SW480 (cell line): Measurements from ENCODE around the gene INTS1.
A peak's percentile ranks its signal among the peaks of the same experiment; 100 is the strongest.

Experiments used
- DNase-seq: peaks from one replicate; pipeline ENCODE4 v3.0.0-alpha.2; 2016; ENCODE audit warnings: low spot score

The INTS1 gene

DNA sequence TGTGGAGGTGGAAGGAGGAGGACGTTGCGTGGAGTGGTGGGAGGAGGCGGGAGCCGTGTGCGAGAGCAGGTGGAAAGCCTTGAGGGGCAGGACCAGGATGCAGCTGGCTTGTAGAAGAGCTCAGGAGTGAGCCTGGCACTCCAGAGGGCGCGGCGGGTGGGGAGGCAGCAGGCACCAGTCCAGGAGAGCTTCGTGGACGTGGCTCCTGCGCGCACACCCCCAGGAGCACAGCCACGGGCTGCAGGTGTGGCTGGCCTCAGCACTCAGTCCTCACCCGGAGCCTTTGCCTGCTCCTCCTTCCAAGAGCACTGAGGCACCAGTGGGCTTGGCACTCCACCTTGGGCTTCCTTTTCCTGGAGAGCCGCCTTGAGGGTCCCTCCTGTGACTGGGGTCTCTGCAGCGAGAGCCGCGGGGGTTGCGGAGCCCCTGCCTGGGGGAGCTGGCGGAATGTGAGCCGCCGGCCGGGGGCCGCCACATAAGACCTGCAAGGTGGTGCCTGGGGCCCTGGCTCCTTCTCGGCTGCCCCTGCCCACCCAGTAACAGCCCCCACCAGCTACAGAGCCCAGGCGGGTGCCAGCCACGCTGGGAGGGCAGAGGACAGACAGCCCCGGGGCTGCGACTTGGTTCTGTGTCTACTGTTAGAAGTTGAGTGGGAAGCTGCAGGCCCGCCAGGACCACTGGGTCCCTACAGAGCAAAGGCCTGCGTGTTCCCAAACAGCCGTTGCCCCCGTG is 37.4 kb upstream of the INTS1 start:
- DNase-seq = no peak

DNA sequence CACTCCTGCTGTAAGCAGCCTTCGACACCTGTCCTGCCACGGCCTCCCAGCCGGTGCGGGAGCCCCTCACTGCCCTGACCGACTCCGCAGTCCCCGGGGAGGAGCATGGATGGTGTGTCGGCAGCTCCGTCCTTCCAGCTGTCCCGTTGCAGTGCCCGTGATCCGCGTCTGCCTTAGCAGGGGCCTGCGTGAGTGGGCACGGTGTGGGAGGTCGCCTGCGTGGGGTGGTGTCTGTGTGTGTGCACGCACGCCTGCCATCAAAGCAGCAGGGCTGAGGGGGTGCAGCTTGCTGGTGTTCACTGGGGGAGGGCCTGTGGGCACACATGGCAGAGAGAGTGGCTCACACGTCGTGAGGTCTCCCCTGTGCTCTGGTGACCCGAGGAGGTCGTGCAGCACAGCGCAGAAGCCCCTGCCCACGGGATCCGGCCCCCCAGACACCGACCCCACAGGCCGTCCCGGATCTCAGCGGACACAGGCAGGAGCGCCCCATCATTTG is 36.6 kb upstream of the INTS1 start:
- no peak for DNase-seq

DNA sequence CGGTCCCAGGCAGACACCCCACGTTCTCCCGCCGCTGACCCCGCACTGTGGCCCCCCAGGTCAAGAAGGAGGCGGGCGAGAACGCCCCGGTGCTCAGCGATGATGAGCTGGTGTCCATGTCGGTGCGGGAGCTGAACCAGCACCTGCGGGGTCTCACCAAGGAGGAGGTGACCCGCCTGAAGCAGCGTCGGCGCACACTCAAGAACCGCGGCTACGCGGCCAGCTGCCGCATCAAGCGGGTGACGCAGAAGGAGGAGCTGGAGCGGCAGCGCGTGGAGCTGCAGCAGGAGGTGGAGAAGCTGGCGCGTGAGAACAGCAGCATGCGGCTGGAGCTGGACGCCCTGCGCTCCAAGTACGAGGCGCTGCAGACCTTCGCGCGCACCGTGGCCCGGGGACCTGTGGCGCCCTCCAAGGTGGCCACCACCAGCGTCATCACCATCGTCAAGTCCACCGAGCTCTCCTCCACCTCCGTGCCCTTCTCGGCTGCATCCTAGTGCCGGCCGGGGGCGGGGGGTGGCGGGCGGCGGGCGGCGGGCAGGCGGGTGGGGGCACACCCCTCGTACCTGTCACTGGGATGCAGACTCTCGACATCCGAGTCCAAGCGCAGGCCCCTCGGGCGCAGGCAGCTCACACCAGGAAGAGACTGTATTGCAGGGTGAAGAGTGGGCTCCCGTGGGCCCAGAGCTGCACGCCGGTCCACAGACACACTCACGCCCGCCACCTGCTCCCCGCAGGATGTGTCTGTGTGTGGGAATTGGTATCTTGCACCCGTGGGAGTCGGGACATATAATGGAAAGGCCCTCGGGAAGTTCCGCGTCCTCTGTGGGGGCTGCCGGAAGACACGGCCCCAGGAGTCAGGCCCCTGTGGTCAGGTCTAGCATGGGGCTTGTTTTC is 35.9 kb upstream of the INTS1 start:
- DNase-seq = no peak

DNA sequence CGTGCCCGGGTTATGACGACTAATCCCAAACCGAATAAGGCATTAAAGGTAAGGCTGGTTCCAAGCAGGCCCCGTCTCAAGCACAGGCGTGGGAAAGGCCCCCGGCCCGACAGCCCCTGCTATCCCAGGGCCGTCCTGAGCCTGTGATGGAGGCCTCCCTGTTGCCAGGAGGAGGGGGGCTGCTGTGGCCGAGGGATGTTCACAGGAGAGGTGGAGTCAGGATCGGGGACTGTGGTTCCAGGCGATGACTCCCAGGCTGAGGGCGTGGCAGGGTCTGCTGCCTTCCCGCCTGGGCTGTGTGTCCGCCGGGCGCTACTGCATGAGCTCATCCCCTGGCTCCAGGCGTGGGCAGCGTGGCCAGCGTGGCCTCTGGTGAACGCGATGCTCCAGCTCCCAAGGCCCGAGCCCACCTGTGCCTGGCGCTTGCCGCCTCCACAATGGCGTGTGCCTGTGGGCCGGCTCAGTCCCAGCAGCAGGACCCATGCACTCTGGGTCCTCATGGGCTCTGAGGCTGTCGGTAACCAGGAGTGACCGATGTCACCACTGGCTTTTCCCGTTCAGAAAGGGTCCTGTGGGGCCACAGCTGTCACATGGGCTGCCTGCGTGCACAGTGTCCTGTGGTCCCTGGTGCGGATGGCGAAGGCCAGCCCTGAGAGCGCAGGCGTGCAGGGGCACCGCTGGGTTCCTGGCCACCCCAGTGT is 35.1 kb upstream of the INTS1 start:
- DNase-seq = peak; percentile 42

DNA sequence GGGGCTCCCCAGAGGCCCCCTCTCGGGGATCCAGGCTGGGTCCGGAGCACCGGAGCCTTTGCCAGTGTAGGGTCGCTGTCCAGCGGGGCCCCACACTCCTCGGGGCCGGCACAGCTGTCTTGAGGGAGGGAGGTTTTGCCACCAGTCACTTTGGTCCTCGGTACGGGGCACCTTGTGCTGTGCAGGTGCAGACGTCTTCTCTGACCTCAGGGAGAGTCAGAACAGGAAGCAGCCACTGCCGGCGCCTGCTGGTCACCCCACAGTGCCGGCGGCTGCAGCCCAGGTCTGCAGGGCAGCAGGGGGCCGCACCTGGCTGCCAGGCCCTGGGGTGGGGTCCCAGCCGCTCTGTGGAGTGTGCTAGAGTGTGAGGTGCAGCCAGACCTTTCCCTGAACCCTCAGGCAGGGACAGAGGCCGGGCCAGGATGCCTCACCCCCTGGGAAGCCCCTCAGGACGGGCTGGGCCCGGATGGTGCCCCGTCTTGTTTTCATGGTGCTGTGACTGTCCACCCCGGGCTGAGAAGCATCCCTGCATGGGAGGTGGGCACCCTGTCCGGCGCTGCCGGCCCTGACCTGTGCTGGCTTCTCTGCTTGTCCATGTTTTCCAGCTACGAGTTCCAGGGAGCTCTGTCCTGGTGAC is 34.5 kb upstream of the INTS1 start:
- DNase-seq = no peak

DNA sequence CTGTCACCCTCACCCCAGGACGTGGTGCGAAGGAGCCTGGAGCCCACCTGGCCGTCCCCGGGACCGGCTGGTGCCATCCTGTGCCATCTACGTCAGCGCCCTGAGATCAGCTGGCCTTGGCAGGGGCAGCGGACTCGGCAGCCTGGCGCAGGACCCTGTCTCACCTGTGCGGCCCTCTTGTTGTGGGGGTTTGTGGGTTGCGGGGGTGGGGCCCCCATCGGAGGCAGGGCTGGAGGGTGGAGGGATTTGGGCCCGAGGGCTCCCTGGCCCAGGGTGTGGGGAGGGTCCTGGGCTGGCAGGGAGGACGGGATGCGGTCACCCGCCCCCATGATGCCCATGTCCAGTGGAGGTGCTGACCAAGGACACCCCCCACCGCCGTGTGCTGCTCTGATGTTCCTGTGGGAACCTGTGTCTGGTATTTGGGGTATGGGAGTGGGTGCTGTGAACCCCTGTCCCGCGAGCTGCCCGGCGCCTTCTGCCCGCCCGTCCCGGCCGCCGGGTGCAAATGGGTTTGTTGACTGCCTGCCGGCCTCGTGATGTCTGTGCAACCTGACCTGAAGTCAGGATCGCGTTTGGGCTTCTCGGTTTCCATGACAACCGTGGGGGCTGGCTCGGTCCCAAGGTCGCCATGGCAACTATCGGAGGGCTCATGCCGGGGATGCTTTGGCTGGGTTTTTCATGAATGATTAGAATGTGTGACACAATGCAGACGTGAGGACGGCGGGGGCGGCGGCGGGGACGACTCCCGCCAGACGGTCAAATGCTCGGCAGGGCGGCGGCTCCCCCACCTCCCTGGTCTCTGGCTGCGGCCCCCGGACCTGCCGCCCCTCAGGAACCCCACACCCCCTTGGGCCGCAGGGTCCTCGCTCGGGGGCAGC is 33.6 kb upstream of the INTS1 start:
- DNase-seq = peak; percentile 34

DNA sequence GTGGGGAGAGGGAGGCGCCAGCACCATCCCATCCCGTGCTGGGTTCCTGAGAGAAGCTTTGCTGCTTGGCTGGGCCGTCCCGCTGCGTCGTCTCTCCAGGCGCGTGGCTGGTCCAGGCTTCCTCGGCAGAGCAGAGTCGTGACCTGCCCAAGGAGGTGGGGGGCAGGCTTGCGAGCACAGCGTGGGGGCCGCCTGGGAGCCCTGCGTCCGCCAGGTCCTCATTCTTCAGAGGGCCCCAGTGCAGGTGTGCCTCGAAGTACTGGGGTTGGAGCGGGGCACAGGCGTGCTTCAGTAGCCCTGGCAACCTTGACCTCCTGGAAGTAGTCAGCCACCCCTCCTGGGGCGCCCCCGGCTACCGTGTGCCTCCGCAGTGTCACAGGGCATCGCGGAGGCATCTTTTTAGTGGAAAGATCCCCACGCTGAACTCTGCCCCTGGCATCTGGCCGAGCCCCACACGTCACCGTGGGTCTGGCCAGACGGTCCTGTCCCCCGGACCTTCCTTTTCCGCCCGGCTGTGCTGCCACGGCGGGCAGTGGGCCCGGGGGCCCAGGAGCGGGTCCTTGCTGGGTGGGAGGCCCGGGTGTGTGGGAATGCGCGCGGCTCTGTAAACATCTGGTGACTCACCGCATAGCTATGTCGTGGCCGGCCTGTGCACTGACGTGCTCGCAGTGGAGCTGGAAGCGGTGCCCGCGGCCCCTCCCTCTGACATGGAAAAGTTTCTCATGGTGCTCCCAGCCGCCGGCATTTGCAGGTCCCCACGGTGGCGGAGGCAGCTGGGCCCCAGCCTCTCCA is 32.8 kb upstream of the INTS1 start:
- peak; percentile 98 for DNase-seq

DNA sequence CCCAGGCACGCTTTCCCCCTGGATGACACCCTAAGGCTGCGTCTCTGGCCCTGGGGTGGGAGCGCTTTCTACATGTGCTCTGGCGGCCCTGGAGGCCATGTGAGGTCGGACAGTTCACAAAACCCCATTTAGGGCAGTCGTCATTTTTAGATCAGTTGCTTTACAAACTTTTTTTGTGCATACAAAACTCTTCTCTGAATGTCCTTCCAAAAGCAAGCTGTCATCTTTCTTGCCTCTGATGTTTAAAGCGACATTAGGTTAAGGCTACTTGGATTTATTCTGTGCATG is 32.2 kb upstream of the INTS1 start:
- no peak for DNase-seq

DNA sequence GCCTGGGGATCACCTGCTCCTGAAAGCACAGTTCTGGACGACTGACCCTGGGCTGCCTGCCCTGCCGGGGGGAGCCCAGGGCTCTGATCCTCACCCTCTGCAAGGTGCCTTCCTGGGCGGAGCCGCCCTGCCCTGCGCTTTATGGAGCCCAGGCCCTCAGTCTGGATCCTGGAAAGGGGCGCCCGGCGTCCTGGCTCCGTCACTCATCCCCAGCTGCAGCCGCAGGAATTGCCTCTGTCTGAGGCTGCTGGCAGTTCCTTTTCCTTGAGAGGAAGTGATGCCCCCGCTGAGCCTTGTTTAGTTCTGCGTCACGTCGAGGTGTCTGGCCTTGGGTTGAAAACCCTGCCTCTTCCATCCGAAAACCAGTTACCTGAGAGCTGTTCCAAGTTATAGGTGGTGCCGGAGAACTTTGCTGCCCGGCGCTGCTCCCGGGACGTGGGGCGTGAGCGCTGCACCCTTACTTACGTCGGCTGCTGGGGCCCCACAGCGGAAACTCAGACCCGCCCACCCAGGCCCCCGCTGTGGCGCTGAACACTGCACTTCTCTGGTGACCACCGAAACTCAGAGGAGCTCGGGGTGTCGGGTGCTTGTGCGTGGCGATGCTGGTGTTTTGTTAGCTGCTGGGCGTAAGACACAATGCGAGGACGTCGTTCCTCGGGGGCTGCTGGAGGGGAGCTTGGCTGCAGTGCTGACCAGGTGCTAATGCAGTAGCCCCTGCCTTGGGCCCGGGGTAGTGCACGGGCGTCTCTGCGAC is 31.7 kb upstream of the INTS1 start:
- no peak for DNase-seq

DNA sequence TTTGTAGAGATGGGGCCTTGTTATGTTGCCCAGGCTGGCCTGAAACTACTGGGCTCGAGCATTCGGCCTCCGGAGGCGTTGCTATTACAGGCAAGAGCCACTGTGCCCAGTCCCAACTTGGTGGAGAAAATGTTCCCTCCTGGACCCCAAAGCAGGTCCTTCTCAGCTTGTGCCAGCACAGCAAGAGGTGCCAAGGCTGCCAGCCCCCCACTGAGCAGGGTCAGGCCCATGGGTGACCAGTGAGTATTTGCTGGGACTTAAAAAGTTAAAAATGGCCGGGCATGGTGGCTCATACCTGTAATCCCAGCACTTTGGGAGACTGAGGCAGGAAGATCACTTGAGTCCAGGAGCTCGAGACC is 30.9 kb upstream of the INTS1 start:
- no peak for DNase-seq

DNA sequence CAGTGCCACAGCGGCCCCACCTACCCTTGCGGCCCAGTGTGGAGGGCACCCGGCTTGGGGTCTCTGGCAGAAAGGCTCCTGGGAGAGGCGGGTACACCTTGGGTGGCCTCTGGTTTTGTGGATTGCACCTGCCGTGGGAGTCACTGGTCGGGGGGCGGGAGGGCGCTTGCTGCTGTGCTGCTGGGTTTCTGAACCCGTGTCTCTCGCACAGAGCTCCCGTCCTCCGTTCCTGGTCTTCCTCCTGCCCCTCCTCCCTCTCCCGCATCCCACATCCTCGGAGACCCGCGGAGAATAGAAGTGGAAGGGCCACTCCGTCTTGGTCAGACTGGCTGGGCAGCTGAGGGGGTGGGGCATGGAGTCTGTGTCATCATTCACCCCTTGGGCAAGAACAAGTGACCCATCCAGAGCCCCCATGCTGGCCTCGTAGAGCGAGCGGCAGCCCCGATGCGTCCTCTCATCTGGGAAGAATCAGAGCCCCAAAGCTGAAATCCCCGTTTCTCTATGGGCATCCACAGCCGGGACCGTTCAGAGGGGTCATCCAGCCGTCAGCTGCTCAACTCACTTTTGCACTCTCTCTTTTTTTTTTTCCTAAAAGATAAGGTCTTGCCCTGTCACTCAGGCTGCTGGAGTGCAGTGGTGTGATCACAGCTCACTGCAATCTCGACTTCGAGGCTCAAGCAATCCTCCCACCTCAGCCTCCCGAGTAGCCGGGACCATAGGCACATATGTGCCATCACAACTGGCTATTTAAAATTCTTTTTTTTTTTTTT is 30.3 kb upstream of the INTS1 start:
- DNase-seq = no peak

DNA sequence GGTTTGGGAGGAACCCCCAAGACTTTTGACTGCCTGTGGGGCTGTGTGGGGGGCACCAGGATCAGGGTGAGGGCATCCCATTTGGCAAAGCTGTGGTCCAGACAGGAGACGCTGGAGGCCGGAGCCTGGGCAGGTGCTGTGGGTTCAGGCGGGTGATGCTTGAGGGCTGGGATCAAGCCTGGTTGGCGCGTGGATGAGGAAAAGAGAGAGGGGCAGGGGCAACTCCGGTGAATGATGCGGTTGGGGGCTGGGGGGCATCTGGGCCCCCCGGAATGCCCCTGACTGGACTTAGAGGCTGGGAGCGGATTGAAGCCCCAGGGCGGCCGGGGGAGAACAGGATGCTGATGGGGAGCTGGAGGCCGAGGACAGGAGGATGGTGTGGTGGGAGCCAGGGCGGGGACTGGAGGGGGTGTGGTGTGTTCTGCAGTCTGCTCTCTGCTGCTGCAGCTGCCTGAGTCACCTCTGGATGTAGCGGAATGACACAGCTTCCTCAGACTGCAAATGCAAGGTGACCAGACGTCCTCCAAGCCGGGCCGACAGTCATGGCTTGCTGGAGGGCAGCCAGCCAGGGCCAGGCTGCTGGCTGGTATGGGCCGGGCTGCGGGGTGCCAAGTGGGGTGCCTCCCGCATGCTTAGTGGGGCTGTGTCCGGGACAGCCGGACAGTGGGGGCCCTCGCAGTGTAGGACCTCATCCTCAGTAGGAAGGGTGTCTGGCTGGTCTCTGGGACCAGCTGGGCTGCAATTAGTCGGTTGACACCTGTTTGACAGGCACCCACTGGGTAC is 29.5 kb upstream of the INTS1 start:
- DNase-seq = peak; percentile 86

DNA sequence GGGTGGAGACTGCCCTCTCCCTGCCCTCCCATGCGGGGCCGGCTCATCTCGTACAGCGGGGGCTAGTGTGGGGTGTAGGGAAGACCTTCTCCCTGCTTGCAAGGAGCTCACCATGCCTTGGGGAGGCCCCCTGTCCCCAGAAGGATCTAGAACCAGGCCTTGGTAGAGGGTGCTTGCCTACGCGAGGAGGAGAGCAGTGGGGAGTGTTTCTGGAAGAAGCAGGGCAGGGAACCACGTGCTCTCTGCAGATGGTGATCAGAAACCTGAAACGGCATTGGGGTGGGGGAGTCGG is 29.0 kb upstream of the INTS1 start:
- no peak for DNase-seq

DNA sequence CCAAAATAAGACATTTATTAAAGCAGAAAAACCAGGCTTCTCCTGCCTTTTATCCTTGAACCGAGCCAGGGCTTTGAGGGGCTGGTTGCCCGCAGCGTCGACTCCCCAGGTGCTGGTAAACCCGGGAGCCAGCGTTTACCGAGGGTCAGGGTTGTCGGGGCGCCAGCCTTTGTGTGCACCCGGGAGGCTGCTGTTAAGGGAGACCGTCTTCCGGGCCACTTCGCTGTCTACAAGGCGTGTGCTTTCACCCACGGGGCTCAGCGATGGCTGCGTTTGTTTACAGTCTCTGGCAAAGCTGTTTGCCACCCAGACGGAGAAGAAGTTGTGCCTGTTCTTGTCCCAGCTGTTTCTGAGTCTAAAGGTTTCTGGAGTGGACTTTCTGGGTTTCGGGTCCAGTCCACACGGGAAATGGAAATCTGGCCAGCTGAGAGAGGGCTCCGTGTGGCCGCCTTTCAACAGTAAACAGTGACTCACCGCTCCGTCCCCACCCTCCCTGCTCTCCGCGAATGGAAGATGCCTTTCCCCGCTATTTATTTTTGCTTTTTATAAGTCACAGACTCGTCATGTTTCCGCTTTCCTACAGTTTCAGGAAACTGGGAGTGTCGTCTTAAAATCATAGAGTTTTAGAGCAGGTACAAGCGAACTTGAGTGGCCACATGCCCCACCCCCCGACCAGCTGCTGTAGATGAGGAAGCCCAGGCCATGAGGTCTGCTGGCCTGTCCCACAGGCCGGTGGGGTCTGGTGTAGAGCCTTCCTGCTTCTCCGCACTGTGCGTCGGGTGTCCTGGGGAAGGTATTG is 28.5 kb upstream of the INTS1 start:
- DNase-seq = peak; percentile 93

DNA sequence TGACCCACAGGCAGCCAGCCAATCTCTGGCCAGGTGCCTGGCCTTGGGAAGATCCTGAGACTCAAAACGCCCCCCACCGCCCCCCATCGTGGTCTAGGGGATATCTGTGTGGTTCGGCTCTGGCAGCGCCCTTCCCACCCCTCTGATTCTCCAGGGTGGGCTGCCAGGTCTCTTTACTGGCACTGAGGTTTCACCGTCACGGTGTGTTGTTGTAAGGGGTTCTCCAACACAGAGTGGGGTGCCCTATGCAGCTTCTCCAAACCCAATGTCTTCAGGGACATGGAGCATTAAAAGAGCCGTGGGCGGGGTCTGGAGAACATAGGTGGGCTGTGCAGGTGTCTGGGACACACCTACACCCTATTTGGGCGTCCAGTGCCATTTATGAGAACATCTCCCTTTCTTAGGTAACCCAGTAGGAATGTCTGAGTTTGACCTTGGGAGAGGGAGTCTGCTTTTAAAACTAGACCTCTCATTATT is 27.8 kb upstream of the INTS1 start:
- peak; percentile 64 for DNase-seq

DNA sequence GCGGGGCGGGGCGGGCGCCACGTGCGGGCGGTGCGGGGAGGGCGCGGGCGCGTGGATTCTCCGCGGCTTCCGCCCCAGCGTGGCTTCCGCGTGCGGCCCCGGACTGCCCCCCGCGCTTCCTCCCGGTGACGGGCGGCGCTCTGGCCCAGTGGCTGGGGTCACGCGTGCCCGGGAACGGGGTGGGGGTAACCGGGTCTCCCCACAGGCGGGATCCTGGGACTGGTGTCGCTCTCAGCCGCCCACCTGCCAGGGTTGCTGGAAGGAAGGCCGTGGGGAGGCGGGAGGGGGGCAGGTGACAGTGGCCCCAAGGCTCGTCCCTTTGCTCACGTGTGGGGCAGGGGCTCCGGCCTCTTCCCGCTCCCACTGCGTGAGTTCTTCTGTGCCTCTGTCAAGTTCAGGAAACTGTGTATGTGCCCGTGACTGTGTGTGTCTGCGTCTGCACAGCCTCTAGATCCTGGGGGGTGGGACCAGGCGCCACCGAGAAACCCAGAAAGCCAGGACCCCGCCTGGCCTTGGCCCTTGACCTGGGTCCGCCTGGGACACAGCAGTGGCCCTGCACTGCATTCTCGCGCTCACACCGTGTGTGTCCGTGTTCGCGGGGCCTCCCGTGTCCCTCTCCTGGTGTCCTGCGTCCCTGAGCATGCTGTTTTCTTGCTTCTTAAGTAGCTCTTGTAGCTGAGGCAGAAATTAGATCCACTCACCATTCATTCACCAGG is 27.2 kb upstream of the INTS1 start:
- peak; percentile 54 for DNase-seq

DNA sequence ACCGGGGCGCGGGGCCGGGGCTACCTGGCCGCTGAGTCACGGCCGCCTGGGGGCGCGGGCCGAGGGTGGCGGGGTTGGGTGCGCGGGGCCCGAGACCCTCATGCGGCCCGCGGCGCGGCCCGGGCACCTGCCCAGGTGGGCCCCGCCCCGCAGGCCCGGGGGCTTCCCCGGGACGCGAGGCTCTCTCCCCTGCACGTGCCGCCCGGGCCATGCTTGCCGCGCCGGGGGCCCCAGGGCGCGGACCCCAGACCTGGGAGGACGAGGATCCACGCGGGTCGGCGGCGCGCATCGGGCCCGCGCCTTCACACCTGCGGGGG is 26.7 kb upstream of the INTS1 start:
- no peak for DNase-seq
